Duodenal mucosa (tissue), 2 donors: ENCODE measurements around the gene ABHD16B.

Source experiments
- H3K27ac ChIP-seq: one replicate; pipeline ENCODE4 v1.7.0; 2013; ENCODE audit warnings: low read depth, low read length
- H3K27me3 ChIP-seq, 2 donors: one replicate each; pipeline ENCODE4 v1.7.0; 2013; ENCODE audit warnings: low read length in 2 of 2, control low read depth in 1 of 2; ENCODE audit not compliant: insufficient read depth in 2 of 2, control insufficient read depth in 1 of 2
- H3K36me3 ChIP-seq, 2 donors: one replicate each; pipeline ENCODE4 v1.7.0; 2013; ENCODE audit warnings: low read length in 2 of 2, control low read depth in 1 of 2; ENCODE audit not compliant: insufficient read depth in 2 of 2, control insufficient read depth in 1 of 2
- H3K4me1 ChIP-seq, 2 donors: one replicate each; pipeline ENCODE4 v1.7.0; 2013; ENCODE audit warnings: low read length in 2 of 2, control low read depth in 1 of 2; ENCODE audit not compliant: insufficient read depth in 2 of 2, control insufficient read depth in 1 of 2
- H3K4me3 ChIP-seq, 2 donors: one replicate each; pipeline ENCODE4 v1.7.0; 2013; ENCODE audit warnings: low read length in 2 of 2, low read depth in 1 of 2
- H3K9ac ChIP-seq, 2 donors: one replicate each; pipeline ENCODE4 v1.7.0; 2013; ENCODE audit warnings: low read length in 2 of 2, low read depth in 1 of 2
- H3K9me3 ChIP-seq, 2 donors: one replicate each; pipeline ENCODE4 v1.7.0; 2013; ENCODE audit warnings: low read length in 2 of 2, control low read depth in 1 of 2; ENCODE audit not compliant: control insufficient read depth in 1 of 2

ABHD16B gene

DNA sequence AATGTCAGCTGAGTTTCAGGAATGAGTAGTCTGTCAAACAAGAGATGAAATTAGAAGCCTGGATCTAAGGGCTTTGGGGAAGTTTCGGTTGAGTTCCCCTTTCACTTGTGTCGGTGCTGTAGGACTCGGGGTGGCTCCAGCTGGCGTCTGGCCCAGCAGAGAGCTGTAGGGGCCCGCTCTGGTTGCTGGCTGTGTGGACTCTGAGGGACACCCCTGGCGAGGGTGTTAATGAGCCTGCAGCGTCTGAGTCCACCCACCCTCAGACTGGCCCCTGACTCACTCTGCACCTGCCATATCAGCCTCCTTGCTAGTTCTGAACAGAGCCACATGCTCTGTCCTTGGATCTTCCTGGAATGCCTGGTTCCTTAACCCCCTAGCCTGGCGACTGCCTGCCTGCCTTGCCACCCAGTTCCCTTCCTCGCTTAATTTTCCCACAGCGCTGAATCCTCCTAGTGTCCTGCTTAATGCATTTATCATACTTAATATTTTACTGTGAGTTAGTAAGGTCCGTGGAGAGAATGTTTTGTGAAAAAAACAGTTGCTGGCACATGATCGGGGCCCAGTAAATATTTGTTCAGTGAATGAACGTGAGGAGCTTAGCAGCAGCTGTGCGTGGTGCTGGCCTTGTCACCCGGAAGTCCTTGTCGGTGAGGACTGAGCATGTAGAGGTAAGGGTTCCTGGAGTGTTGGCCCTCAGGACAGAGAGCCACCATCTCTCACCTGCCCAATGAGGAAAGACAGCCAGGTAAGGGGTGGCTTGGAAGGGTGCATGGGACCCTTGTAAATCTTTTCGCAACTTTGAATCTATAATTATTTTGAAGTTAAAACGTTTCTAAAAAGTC lies 35.2 kb downstream of the ABHD16B start:
- H3K4me1 ChIP-seq: peaks cover 56 to 57% of the 10 kb centered on the region in 2 donors
- H3K36me3 ChIP-seq: peaks cover 0 to 10% of the 10 kb centered on the region in 2 donors
- no peaks in the 10 kb centered on the region for H3K27me3 ChIP-seq
- H3K9me3 ChIP-seq: no peaks in the 10 kb centered on the region
- peak overlapping the region; percentile 70 for H3K27ac ChIP-seq
- H3K4me3 ChIP-seq: peak overlapping the region; percentile 67 to 73
- H3K9ac ChIP-seq: peak overlapping the region; percentile 71 to 74

DNA sequence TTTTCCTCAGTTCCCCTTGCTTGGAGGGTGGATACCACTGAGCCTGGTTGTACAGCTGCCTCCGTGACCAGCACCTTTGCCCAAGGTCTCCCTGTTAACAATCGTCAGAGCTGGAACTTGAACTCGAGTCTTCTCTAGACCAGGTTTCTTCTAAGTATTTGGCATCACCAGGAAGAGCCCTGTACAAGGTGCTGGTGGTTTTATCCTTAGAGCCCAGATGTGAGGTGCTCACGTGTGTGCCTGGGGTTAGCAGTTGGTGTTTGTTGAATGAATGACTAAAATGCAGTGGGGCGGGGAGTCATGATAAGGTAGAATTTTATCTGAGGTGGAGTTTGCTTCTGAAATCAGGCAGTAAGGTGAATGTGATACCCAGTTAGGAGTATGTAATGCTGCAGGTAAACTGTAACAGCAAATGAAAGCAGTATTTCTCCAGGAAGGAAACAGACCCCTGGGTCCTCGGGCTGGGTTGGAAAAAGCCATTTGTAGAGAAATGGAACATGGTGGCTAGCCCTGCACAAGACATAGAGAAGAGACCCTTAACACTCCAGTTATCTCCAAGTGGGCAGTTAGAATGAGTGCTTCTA lies 36.8 kb downstream of the ABHD16B start:
- H3K4me1 ChIP-seq: peaks cover 48 to 55% of the 10 kb centered on the region in 2 donors
- H3K9me3 ChIP-seq: no peaks in the 10 kb centered on the region
- peak overlapping the region in 1 of 2 donors; percentile 19 for H3K4me3 ChIP-seq
- H3K36me3 ChIP-seq: peaks cover 0 to 11% of the 10 kb centered on the region in 2 donors
- no peak overlapping the region for H3K27ac ChIP-seq
- peak overlapping the region in 1 of 2 donors; percentile 32 for H3K9ac ChIP-seq
- H3K27me3 ChIP-seq: no peaks in the 10 kb centered on the region

DNA sequence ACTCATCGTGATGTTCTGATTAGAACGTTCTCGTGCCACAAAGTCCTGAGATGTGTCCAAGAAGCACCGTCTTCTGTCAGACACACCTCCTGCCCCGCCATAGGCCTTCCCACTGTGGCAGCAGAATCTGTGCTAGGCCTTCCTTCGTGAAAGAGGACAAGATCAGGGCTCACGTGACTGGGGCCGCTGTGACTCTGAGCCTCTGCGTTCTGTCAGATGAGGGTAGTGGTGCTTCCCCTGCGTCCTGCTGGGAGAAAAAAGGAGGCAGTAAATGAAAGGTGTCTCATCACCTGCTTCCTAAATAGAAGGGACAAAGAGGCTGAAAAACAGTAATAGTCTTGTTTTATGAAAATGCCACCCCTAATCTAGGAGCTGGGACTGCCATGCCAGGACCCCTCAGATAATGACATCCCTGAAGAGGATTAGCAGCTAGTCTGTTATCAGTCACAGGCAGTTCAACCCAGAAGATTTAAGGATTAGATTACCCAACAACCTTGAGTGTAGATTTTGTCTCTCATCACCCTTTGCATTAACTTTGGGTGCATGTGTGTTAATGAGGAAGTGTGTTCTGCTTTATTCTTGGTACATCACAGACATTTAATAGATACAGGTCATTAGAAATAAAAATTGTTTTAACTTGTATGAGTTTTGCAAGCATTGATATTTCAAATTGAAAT lies 37.7 kb downstream of the ABHD16B start:
- no peaks in the 10 kb centered on the region for H3K9me3 ChIP-seq
- H3K27me3 ChIP-seq: no peaks in the 10 kb centered on the region
- H3K4me3 ChIP-seq: no peak overlapping the region
- peaks cover 0 to 11% of the 10 kb centered on the region in 2 donors for H3K36me3 ChIP-seq
- H3K9ac ChIP-seq: no peak overlapping the region
- H3K27ac ChIP-seq: no peak overlapping the region
- peaks cover 49 to 51% of the 10 kb centered on the region in 2 donors for H3K4me1 ChIP-seq

- H3K9me3 ChIP-seq: no peaks in the 10 kb centered on the region
- H3K27ac ChIP-seq: no peak overlapping the region
- H3K9ac ChIP-seq: no peak overlapping the region
- H3K36me3 ChIP-seq: peaks cover 0 to 11% of the 10 kb centered on the region in 2 donors
- no peaks in the 10 kb centered on the region for H3K27me3 ChIP-seq
- peaks cover 50 to 53% of the 10 kb centered on the region in 2 donors for H3K4me1 ChIP-seq
- H3K4me3 ChIP-seq: no peak overlapping the region
Measured at GRCh38 chr20:63900413-63900812, 39.1 kb downstream of the ABHD16B start.

- Histone ChIP-seq H3K9me3 (no peaks in the 10 kb centered on the region), H3K27ac (no peak overlapping the region), H3K4me1 (peaks cover 42 to 48% of the 10 kb centered on the region in 2 donors), H3K27me3 (no peaks in the 10 kb centered on the region), H3K36me3 (peaks cover 0 to 6% of the 10 kb centered on the region in 2 donors), H3K4me3 (no peak overlapping the region), H3K9ac (no peak overlapping the region)
Measured at GRCh38 chr20:63903796-63904561, 42.7 kb downstream of the ABHD16B start.

- Histone ChIP-seq H3K4me3 (no peak overlapping the region), H3K27ac (no peak overlapping the region), H3K9me3 (no peaks in the 10 kb centered on the region), H3K27me3 (no peaks in the 10 kb centered on the region), H3K36me3 (no peaks in the 10 kb centered on the region), H3K9ac (no peak overlapping the region), H3K4me1 (peaks cover 52 to 56% of the 10 kb centered on the region in 2 donors)
Measured at GRCh38 chr20:63908008-63908682, 46.8 kb downstream of the ABHD16B start.

DNA sequence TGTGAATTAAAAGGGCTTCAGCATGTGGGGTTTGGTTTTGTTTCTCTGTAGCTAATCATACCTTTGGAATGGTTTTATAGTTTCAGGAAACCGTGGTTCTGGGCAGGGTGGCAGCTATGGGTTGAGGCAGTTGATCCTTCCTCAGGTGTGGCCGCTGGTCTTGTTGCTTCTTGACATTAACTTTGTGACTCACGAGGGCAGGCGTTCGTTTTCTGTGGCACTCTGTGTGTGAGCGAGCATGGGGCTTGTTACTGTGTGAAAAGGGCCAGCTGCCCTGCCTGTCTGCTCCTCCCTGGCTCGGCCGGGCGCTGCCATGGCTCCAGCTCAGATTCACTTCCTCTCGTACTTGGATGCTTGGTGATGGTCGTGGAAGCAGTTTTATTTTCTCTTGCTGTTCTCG lies 49.9 kb downstream of the ABHD16B start:
- Histone ChIP-seq H3K27me3 (no peaks in the 10 kb centered on the region), H3K27ac (peak overlapping the region; percentile 47), H3K4me3 (no peak overlapping the region), H3K36me3 (peaks cover 5 to 13% of the 10 kb centered on the region in 2 donors), H3K4me1 (peaks cover 44 to 47% of the 10 kb centered on the region in 2 donors), H3K9me3 (no peaks in the 10 kb centered on the region), H3K9ac (peak overlapping the region; percentile 24 to 25)
